H1 (cell line): ENCODE data around the gene MR1. TPM values are rescaled to one million over a fixed set of nuclear protein-coding genes. Genes with fewer than 3 reads are reported as not detected.

Experiments
- SP1 ChIP-seq: IDR thresholded peaks from 2 replicates; pipeline ENCODE4 v1.6.1; 2011; ENCODE audit warnings: low read depth, low read length
- polyA plus RNA-seq, 7 experiments: library from polyadenylated mRNA; depleted of rRNA in 3 of 7; stranded (reverse) in 5 of 7; unstranded in 2 of 7; fragments of >200 nt in 5 of 7; fragments of 200-250 nt in 2 of 7; gene quantifications; 1 replicate in 5 of 7; 2 replicates in 1 of 7; 4 replicates in 1 of 7; pipeline versions ENCODE4 v1.2.1 to v1.2.3, GENCODE V29; 2011 to 2013; ENCODE audit warnings: missing spikeins in 2 of 7, mixed read lengths in 2 of 7
- total RNA-seq: library from RNA; stranded (reverse); fragmentation: NEBNext Ultra II Directional; extraction: Animal tissue kit (Norgen Biotek cat#: 25700); gene quantifications from 2 replicates; pipeline ENCODE4 v1.2.1, GENCODE V29; 2021

Gene MR1
- total and polyA plus RNA-seq, 2 of the 8 experiments (the other 6 are each of a cell fraction or from before 2014, with no cell fraction given): 0.09 TPM; not detected in 1

DNA sequence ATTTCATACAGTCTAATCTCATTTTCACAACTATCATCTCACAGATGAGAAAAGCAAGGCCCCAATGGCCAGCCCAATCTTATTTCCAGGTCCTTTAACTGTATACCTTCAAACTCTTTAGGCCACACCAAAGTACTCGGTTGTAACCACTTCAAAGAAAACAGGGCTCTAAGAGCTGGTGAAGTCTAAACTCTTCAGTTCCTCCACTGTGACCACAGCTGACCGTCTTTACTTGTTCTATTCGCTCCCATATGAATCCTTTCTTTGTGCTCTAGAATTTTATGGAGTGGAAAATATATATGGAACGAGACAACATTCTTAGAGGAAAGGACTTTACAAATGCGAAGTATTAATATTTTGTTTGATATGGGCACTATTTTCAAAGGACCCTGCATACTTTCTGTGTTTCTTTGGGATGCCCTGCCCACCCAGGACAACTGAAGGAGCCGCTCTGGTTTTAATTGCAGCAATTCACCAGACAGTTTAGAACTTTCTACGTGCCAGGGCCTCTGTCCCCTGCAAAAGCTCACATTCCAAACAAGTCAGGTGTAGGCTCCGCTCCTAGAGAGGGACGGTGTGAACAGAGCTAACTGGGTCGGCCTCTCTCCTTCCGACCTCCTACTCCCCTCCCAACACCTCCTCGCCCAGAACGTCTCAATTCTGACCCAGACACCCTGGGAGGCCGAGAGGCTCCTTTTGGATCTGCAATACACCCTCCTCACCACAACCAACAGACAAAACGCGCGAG, 70.4 kb downstream of the MR1 start (continued):
- no peak for TF ChIP-seq SP1
